Right kidney (tissue), 1 donor: ENCODE data around the gene FCRLB.
"Not testable (repeated sequence)": the region's sequence is repeated elsewhere in the genome, so short reads cannot be mapped to it uniquely, and the experiment has no call there.

Experiments used
- DNase-seq: peaks from one replicate; pipeline ENCODE4 v3.0.0-alpha.2; 2016

FCRLB gene

DNA sequence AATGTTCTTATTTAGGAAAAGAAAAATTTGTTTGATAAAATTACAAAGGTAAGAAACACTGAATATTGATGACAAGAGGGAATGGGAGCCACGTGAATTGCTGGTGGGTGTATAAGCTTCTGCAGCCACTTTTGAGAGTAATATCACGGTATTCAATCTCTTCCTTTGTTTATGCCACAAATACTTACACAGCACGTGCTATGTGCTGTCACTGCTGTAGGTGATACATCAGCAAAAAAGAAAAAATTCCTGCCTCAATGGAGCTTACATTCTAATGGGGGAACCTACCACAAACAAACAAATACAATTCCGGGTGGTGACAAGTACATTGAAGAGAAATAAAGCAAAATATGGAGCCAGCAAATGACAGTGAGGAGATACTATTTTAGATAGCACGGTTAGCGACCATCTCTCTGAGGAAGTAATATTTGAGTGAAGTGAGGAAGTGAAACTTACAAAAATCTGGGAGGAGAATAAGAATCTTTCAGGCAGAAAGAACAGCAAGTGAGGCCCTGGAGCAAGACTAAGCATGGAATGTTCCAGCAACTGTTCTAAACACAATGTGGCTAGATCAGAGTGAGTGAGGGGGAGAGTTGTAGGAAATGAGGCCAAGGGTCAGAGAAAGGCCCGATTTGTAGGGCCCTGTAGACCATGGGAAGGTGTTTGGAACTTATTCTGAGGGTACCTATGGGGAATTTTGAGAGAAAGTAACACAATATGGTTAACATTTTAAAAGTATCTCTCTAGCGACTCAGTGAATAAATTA, 2.6 kb upstream of the FCRLB start:
- DNase-seq, result no peak

DNA sequence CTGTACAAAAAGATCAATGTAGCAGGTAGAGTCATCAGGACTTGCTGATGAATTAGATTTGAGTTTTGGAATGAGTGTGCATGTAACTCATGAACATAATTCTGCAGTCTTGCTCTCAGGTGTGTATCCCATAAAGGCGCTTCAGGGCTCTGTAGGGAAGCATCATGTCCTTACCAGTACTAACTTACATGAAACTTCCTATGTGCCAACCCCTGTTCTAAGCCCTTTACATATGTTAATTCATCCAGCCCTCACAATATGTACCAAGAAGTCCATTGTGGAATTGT, 2.1 kb upstream of the FCRLB start:
- no peak for DNase-seq

DNA sequence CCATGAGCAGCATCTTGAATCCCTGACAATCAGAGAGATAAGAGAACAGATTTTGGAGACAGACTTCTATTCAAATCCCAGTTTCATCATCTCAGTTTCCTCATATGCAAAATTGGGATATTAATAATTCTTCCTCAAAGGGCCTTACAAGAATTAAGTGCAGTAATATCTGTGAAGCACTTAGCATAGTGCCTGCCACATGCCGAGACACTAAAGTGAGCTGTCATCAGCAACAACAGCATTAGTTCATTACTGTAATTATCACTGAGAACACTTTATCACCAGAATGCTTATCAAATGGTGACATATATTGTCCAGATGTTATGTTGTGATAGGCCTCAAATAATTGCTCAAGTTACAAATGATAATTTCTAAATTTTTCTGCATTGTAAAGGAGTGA, 922 bp upstream of the FCRLB start:
- DNase-seq, result no peak

DNA sequence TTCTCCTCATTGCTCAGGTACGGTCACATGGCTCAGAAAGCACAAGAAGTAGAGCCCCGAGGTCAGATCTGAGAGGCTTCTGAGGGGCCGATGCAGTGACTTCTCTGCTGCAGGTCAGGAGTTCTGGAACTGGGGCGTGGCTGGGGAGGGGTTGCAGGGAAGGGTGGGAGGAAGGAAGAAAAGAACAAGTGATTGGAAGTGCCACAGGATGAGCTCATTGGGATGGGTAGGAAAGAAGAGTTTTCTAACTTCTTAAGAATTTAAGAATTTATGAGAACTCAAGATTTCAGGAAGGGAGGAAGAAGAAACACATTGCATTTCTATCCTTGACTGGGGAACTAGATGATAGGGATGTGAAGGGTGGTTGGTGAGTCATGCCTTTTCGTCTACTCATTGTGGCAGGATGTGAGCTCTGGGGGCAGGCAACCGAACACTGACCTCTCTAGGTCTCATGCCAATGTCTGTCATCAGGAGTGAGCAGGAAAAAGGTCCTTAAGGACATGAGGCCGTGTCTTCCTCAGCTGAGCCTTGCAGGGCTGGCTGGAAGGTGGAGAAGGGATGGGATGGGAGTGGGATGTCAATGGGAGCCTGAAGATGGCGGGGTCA, 497 bp downstream of the FCRLB start:
- DNase-seq, result no peak

DNA sequence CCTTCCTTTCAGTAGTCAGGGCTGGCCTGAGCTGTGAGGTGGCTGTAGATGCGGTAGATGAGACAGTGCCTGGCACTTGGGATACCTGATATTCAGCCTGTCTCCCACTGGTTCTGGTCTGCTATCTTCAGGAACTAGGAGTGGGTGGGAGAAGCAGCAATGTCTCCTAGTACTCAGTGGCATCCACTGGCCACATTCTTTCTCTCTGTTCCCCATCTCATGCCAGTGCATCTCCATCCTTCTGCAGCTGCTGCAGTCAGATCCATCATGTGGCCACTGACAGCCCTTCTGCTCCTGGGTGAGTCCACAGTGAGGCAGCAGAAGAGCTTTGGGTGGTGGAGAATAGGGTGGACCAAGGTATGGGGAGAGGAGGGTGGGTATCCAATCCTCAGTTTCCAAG, 1.1 kb downstream of the FCRLB start:
- DNase-seq, result no peak

DNA sequence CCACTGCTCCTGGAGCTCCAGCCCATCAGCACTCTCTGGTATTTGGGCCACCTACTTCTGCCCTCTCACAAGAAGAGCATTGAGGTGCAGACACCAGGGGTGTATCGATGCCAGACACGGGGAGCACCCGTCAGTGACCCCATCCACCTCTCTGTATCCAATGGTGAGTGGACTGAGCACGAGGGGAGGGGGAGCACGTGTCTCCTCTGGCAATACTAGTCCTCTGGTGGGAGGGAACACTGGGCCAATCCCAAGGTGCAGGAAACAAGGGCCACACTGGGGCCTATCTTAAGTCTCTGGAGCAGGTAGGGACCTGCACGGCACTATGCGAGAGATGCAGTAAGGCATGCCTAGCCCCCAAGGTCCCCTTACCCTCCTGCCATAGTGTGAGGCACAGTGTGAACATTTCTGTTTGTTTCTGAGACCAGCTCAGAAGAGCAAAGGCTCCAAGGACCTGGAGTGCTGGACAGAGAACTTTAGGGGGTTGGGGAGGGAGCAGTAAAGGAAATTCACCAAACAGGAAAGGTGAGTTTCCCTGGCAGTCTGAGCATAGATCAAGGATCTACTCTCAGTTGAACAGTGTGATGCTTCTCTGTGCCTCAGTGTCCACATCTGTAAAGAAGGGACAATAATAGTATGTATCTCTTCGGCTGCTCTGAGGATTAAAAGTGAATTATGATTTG, 2.3 kb downstream of the FCRLB start:
- DNase-seq, result no peak

DNA sequence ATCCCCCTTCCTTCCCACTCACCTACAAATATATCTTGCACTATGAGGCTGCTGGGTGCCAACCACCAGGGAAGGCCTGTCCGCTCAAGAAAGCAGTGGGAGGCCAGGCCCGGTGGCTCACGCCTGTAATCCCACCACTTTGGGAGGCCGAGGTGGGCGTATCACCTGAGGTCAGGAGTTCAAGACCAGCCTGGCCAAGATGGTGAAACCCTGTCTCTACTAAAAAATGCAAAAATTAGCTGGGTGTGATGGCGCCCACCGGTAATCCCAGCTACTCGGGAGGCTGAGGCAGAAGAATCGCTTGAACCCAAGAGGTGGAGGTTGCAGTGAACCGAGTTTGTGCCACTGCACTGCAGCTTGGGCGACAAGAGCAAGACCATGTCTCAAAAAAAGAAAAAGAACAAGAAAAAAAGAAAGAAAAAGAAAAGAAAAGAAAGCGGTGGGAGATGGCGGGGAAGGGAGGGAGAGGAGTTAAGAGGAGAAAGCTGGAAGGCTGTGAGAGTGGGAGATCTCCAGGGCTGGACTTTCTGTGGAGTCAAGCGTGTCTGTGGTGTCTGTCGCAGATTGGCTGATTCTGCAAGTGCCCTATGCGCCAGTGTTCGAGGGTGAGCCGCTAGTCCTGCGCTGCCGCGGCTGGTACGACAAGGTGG, 4.0 kb downstream of the FCRLB start:
- not testable (repeated sequence) for DNase-seq

DNA sequence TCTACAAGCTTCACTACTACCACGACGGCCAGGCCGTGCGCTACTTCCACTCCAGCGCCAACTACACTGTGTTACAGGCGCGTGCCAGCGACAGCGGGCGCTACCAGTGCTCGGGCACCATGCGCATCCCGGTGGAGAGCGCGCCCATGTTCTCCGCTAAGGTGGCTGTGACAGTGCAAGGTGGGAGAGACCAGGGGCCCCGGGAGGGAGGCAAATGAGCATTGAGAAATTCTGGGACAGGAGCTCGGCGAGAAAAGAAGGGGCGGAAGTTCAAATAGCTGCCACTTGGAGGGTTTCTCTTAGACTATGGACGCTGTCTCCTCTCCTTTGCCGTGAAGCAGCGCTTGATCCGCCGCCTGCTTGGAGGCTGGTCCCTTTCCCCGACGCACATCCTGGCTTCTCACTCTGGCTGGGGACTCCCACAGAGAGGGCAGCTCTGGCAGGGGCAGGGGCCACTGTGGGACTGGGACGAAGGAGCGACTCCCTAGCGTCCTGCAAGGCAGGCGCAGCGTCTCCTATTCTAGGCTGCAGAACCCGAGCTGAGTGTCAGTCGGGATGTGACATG, 4.6 kb downstream of the FCRLB start:
- DNase-seq, result peak; percentile 87

DNA sequence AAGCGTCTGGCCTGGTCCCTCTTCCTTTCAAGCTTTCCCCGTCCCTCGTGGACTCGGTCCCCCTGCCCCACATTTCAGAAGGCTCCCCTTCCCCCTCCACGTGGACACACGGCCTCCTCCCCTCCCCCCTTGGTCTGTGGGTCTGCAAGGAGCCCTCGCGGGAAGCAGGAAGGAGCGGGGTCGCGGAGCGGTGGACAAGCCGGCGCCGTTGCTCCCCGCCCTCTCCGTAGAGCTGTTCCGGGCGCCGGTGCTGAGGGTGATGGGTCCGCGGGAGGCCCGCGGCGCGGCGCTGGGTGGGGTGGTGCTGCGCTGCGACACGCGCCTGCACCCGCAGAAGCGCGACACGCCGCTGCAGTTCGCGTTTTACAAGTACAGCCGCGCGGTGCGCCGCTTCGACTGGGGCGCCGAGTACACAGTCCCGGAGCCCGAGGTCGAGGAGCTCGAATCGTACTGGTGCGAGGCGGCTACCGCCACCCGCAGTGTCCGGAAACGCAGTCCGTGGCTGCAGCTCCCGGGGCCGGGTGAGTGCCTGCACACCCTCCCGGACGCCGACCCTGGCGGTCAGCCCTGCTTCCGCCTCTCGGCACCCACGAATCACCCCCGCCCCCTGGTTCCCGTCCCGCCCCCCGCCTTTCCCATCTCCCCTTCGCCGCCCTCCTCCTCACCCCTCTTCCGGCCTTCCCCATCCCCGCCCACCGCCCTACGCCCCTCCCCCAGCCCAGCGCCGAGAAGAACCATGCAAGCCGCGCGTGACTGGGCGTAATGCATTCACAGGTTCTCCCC, 5.3 kb downstream of the FCRLB start:
- DNase-seq, result peak; percentile 92

DNA sequence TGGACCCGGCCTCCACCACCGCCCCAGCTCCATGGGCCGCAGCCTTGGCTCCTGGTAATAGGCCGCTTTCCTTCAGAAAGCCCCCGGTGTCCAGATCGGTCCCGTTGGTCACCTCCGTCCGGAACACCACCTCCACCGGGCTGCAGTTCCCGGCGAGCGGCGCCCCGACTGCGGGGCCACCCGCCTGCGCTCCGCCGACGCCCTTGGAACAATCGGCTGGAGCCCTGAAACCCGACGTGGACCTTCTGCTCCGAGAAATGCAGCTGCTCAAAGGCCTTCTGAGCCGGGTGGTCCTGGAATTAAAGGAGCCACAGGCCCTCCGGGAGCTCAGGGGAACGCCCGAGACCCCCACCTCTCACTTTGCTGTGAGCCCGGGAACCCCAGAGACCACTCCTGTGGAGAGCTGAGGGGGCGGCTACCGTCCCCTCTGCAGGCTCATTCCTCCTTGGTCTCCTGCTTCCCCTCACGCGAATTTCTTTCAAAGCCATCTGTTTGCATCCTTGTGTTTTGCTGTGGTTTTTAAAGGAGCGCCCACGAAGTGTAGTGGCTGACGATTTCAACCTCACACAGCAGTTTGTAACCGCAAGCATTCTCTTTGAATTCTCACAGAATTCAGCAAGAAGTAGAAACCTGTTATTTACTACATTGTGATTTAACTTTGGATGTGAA, 6.0 kb downstream of the FCRLB start:
- DNase-seq, result peak; percentile 93

DNA sequence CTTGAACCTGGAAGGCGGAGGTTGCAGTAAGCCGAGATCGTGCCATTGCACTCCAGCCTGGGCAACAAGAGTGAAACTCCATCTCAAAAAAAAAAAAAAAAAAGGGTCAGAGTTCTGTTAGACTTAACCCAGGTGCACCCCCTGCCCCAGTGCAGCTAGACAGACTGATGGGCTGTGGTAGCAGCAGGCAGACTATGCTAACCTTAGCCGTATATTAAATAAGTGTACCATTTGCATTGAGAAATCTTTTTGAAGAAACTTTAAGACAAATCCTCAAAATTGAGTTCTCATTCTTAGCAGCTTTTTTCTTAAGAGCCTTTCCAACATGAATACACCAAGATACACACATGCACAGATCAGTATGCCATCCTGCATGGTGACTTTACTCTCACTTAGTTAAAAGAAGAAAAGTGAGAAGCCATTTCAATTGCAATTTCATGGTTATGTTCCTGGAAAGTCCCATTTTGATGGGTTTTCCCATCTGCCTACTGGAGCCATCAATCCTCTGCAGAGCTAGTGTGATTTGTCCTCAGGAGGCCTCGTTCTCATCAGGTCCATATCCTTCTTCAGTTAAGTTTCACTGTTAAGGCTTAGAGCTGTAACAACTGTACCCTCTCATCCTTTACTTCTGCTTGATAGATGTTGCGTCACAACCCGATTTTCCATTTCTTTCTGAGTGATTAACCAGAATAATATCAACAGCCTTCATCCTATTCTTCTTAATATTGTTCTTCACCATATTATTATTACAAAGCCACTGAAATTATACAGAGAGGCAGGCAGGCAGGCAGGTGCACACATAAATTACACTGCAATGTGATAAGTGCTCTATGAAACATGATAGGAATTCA, 7.3 kb downstream of the FCRLB start:
- DNase-seq, result no peak

DNA sequence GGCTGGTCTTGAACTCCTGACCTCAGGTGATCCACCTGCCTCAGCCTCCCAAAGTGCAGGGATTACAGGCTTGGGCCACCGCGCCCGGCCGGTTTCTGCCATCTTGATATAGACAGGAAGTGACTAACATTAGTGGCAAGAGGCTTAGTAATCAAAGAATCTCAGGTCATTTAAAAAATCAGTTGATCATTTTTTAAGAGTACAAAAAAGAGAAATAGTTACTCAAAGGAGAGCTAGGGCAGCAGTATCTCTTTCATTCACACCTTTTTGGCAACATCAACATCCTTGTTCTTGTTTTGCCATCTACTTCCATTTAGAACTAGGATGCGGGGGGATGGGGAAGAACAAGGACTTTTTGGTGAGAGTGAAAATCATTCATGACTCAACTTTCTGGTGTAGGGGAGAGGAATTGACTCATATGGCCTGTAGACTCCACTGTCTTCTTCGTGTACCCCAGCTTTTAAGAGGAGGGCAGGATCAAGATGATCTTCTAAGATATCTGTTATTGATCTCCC, 8.8 kb downstream of the FCRLB start:
- DNase-seq, result no peak

DNA sequence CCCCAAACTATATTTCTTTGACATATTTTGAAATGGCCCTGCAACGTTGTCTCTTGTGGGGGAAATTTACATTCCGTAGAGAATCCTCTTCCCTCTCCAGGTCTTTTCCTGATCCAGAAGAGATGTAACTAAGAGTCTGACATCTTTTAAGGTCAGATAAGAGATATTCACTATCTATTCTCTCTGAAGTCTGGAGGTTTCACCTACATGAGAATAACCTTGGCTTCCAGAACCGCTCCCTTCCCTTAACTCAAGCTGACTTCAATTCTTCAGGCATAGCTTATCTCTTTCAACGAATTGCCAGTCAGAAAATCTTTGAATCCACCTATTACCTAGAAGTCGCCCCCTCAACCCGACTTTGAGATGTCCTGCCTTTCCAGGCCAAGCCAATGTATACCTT, 9.9 kb downstream of the FCRLB start:
- no peak for DNase-seq

DNA sequence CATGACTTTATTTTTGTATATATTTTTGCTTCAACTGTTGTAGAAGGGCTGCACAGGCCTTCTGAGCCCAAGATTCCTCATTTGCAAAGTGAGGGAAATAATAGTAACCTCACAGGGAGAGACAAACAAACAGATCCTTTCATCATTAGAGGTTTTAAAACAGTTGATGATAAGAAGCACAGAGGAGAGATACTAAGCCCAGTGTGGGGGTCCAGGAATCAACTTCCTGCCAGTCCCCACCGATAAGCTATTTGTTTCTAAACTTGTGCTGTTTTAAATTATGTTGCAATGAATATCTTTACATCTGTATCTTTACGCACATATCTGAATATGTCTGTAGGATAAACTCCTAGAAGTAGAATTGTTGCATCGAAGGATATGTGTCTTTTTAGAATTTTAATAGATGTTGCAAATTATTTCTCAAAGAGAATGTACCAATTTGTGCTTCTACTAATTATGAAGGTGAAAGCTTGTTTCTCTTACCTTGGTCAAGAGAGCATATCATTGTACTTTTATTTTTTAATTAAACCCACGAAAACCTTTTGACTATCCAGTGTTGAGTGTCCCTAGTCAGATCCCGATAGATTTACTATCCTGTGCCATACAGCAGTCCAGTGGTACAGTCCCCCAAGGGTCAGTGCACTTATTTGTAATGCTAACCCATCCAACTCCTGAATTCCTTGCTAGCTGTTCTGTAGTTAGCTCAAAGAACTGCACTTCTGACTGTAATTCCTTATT, 10.8 kb downstream of the FCRLB start:
- DNase-seq, result no peak

DNA sequence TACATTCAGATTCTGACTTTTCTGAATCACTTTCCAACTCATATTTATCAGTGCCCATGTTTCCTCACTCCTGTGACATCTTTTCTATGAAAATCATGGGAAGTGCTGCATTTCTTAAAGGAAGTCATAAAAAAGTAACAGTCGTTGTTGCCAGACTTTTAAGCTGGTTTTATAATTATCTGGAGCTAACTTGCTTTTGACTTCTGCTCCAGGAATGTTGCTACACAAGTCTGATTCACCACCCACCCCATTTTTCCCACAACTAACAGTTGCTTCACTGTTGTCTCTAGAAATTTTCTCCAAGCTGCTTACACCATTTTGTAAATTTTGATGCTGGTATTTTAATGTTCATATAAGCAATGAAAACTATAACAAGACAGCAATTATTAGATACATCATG, 12.2 kb downstream of the FCRLB start:
- DNase-seq, result no peak

DNA sequence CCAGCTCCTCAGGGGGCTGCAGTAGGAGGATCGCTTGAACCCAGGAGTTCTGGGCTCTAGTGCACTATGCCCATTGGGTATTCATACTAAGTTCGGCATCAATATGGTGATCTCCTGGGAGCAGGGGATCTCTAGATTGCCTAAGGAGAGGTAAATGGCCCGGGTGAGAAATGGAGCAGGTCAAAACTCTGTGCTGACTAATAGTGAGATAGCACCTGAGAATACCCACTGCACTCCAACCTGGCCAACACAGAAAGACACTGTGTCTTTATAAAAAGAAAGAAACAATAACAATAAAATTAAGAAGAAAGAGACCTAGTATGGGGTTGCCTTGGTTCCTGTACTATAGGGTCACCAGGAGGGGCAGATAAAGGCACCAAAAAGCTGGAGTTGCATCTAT, 14.5 kb downstream of the FCRLB start:
- DNase-seq, result no peak

DNA sequence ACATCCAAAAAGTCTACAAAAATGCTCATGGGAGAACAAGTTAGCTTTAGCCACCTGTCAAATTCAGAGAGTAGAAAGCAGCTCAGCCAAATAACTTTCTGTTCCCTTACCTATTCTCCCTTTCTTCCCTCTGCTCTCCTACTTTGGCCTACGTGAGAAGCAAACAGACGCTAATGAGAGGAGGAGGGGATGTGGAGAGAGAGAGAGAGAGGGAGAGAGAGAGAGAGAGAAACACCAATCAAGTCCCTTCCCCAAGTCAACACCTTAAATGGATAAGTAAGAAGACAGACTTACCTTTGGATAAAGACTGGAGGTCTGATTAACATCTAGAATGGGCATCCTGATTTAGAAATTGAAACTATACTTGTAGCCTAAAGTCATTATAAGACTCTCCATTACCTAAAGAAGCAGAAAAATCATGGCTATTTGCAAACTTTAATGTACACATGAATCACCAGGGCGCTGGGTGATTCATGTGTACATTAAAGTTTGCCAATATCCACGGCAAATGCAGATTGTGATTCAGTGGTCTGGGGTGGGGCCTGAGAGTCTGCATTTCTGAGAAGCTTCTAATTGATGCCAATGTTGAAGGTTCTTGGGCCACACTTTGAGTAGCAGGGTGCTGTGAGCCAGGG, 15.1 kb downstream of the FCRLB start:
- no peak for DNase-seq

DNA sequence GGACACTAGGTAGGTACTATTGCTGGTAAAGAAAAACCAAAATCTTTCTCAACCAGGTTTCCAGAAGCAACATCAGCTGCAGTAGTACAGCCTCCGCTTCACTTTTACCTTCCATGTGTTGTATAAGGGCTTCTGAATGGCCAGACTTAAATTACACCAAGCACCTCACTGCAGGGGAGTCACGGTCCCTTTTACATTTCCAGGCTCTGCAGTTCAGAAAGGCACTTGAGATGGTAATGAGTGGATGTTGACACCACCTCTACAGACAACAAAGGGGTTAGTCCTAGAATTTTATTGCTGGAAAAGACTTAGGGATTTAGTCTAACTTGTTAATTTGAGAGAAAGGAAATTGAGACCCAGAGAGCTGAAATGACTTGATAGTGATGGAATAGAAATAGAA, 16.3 kb downstream of the FCRLB start:
- DNase-seq, result no peak

DNA sequence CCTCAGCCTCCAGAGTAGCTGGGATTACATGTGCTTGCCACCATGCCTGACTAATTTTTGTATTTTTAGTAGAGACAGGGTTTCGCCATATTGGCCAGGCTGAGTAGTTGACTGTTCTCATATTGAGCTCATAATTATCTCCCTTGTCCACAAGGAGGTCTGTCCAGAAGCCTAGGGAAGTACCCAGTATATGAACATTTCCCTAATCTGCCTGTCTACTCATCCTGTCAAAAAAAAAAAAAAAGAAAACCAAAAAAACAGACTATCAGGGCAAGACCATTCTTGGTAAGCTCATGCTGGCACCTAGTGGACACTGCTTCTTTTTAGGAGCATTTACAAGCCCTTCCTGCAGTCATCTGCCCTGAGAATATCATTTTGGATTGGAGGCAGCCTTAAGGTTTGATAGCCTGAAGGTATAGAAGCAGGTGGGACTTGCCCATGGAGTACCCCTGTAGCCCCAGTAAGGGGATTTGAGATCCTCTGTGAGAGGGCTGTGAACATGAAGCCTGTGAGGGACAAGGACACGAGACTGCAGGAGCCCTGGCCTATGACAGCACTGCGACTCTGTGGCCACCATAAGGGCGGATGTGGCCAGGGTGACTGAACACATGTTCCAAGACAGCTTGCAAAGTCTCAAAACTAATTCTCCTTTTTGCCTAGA, 17.4 kb downstream of the FCRLB start:
- DNase-seq, result no peak
